GM18861 (cell line): ENCODE measurements around the gene GDF7.
A peak's percentile ranks its signal among the peaks of the same experiment; 100 is the strongest.

ENCODE experiments used
- ATAC-seq: cut with Tn5 transposase; IDR thresholded peaks from one replicate; pipeline ENCODE4 v1.9.1; 2021; ENCODE audit not compliant: unreplicated experiment

Gene GDF7

GRCh38 chr2:20672201-20672951, 5.4 kb downstream of the GDF7 start:
- no peak for ATAC-seq

GRCh38 chr2:20673686-20674308, 6.9 kb downstream of the GDF7 start:
- ATAC-seq: no peak

GRCh38 chr2:20674309-20674965, 7.5 kb downstream of the GDF7 start:
- ATAC-seq: no peak

GRCh38 chr2:20674974-20675679, 8.2 kb downstream of the GDF7 start:
- ATAC-seq: no peak

GRCh38 chr2:20675701-20676352, 8.9 kb downstream of the GDF7 start:
- ATAC-seq: peak; percentile 68

- peak; percentile 68 for ATAC-seq
Observed at GRCh38 chr2:20676353-20677215, 9.6 kb downstream of the GDF7 start.

- peak; percentile 28 for ATAC-seq
Observed at GRCh38 chr2:20677301-20678085, 10.5 kb downstream of the GDF7 start.

GRCh38 chr2:20678086-20678395, 11.1 kb downstream of the GDF7 start:
- no peak for ATAC-seq

GRCh38 chr2:20678780-20679179, 11.8 kb downstream of the GDF7 start:
- no peak for ATAC-seq

GRCh38 chr2:20680744-20681375, 13.9 kb downstream of the GDF7 start:
- ATAC-seq: no peak

GRCh38 chr2:20682167-20682920, 15.4 kb downstream of the GDF7 start:
- no peak for ATAC-seq

- ATAC-seq: no peak
Observed at GRCh38 chr2:20684581-20685063, 17.7 kb downstream of the GDF7 start.

GRCh38 chr2:20687260-20687832, 20.4 kb downstream of the GDF7 start:
- ATAC-seq: no peak

- ATAC-seq: no peak
Observed at GRCh38 chr2:20689428-20690264, 22.7 kb downstream of the GDF7 start.

- no peak for ATAC-seq
Observed at GRCh38 chr2:20691076-20691734, 24.3 kb downstream of the GDF7 start.

- ATAC-seq: no peak
Observed at GRCh38 chr2:20692081-20692480, 25.1 kb downstream of the GDF7 start.
